H9 (cell line): ENCODE measurements around the gene RTL3. TPM values are rescaled to one million over a fixed set of nuclear protein-coding genes. Genes with fewer than 3 reads are reported as not detected.

Experiments
- DNase-seq: peaks from one replicate; pipeline ENCODE4 v3.0.0-alpha.2; 2017
- H2AFZ ChIP-seq: one replicate; pipeline ENCODE4 v1.6.1; 2013; ENCODE audit warnings: mild to moderate bottlenecking, low read length, control low read depth, moderate library complexity
- H2AK5ac ChIP-seq: 2 replicates; pipeline ENCODE4 v1.6.1; 2013; ENCODE audit warnings: low read length, control low read depth, mixed read lengths; ENCODE audit not compliant: insufficient read length
- H2BK120ac ChIP-seq: one replicate; pipeline ENCODE4 v1.6.1; 2013; ENCODE audit warnings: low read depth, mild to moderate bottlenecking, low read length, control low read depth, inconsistent platforms; ENCODE audit not compliant: poor library complexity, severe bottlenecking
- H2BK12ac ChIP-seq: 2 replicates; pipeline ENCODE4 v1.6.1; 2013; ENCODE audit warnings: low read length, control low read depth, mixed read lengths, low read depth; ENCODE audit not compliant: insufficient read length
- H2BK15ac ChIP-seq: 2 replicates; pipeline ENCODE4 v1.6.1; 2013; ENCODE audit warnings: low read depth, low read length, control low read depth
- H2BK20ac ChIP-seq: one replicate; pipeline ENCODE4 v1.6.1; 2013; ENCODE audit warnings: low read depth, mild to moderate bottlenecking, low read length, control low read depth, inconsistent platforms; ENCODE audit not compliant: poor library complexity, severe bottlenecking
- H2BK5ac ChIP-seq: 2 replicates; pipeline ENCODE4 v1.6.1; 2013; ENCODE audit warnings: low read length, control low read depth, mixed read lengths; ENCODE audit not compliant: insufficient read length
- H3K14ac ChIP-seq: 2 replicates; pipeline ENCODE4 v1.6.1; 2013; ENCODE audit warnings: low read length, control low read depth; ENCODE audit not compliant: insufficient read depth
- H3K18ac ChIP-seq: 2 replicates; pipeline ENCODE4 v1.6.1; 2013; ENCODE audit warnings: low read depth, mild to moderate bottlenecking, mixed read lengths, low read length, control low read depth; ENCODE audit not compliant: insufficient read length
- H3K23ac ChIP-seq: 2 replicates; pipeline ENCODE4 v1.6.1; 2013; ENCODE audit warnings: low read length, control low read depth, mixed read lengths, low read depth; ENCODE audit not compliant: insufficient read length
- H3K23me2 ChIP-seq: 2 replicates; pipeline ENCODE4 v1.6.1; 2013; ENCODE audit warnings: low read depth, mild to moderate bottlenecking, mixed read lengths, low read length, control low read depth; ENCODE audit not compliant: insufficient read length, poor library complexity, severe bottlenecking
- H3K27ac ChIP-seq: 2 replicates; pipeline ENCODE4 v1.5.1; 2013; ENCODE audit warnings: low read length, control low read depth, mixed read lengths, low read depth; ENCODE audit not compliant: insufficient read length
- H3K27me3 ChIP-seq: 2 replicates; pipeline ENCODE4 v1.6.1; 2013; ENCODE audit warnings: low read length, control low read depth, inconsistent platforms; ENCODE audit not compliant: insufficient read depth
- H3K4ac ChIP-seq: 2 replicates; pipeline ENCODE4 v1.6.1; 2013; ENCODE audit warnings: low read depth, mild to moderate bottlenecking, control low read depth, inconsistent platforms, low read length, moderate library complexity
- H3K4me1 ChIP-seq: 2 replicates; pipeline ENCODE4 v1.6.1; 2013; ENCODE audit warnings: low read length, control low read depth, inconsistent platforms; ENCODE audit not compliant: insufficient read depth
- H3K4me2 ChIP-seq: 2 replicates; pipeline ENCODE4 v1.6.1; 2013; ENCODE audit warnings: low read length, control low read depth, mixed read lengths; ENCODE audit not compliant: insufficient read length, insufficient read depth
- H3K56ac ChIP-seq: 2 replicates; pipeline ENCODE4 v1.6.1; 2013; ENCODE audit warnings: low read depth, mild to moderate bottlenecking, mixed read lengths, low read length, control low read depth; ENCODE audit not compliant: insufficient read length
- H3K79me1 ChIP-seq: 2 replicates; pipeline ENCODE4 v1.6.1; 2013; ENCODE audit warnings: low read depth, mild to moderate bottlenecking, moderate library complexity, low read length, control low read depth, inconsistent platforms; ENCODE audit not compliant: insufficient read depth, poor library complexity, severe bottlenecking
- H3K79me2 ChIP-seq: 2 replicates; pipeline ENCODE4 v1.6.1; 2013; ENCODE audit warnings: low read length, control low read depth, inconsistent platforms; ENCODE audit not compliant: insufficient read depth
- H3K9ac ChIP-seq: 2 replicates; pipeline ENCODE4 v1.6.1; 2013; ENCODE audit warnings: low read length, control low read depth, mixed read lengths; ENCODE audit not compliant: insufficient read length; ENCODE audit errors: extremely low read depth
- H3K9me3 ChIP-seq: one replicate; pipeline ENCODE4 v1.6.1; 2013; ENCODE audit warnings: low read depth, low read length, inconsistent platforms; ENCODE audit not compliant: control insufficient read depth
- H3T11ph ChIP-seq: one replicate; pipeline ENCODE4 v1.6.1; 2013; ENCODE audit warnings: mild to moderate bottlenecking, low read length, control low read depth, inconsistent platforms
- H4K20me1 ChIP-seq: one replicate; pipeline ENCODE4 v1.6.1; 2013; ENCODE audit not compliant: control insufficient read depth, insufficient read length, insufficient read depth
- H4K5ac ChIP-seq: 2 replicates; pipeline ENCODE4 v1.6.1; 2013; ENCODE audit warnings: low read depth, mild to moderate bottlenecking, mixed read lengths, low read length, control low read depth; ENCODE audit not compliant: insufficient read length
- H4K8ac ChIP-seq: replicated peaks from 2 replicates; pipeline ENCODE4 v1.6.1; 2013; ENCODE audit warnings: low read length, control low read depth, mixed read lengths, low read depth; ENCODE audit not compliant: insufficient read length
- H4K91ac ChIP-seq: 2 replicates; pipeline ENCODE4 v1.6.1; 2013; ENCODE audit warnings: low read depth, mild to moderate bottlenecking, moderate library complexity, mixed read lengths, low read length, control low read depth; ENCODE audit not compliant: insufficient read length
- H3K27ac Mint-ChIP-seq, 3 experiments: 2 replicates in 2 of 3; 3 replicates in 1 of 3; pipeline ENCODE4 v1.8.0; 2020 to 2021; ENCODE audit warnings: mixed read lengths in 3 of 3, mild to moderate bottlenecking in 1 of 3, moderate library complexity in 1 of 3
- H3K27me3 Mint-ChIP-seq: 2 replicates; pipeline ENCODE4 v1.8.0; 2021; ENCODE audit warnings: low read depth, mild to moderate bottlenecking, moderate library complexity, mixed read lengths
- H3K36me3 Mint-ChIP-seq, 3 experiments: 2 replicates in 2 of 3; 3 replicates in 1 of 3; pipeline ENCODE4 v1.8.0; 2020 to 2021; ENCODE audit warnings: low read depth in 3 of 3, mixed read lengths in 3 of 3; ENCODE audit not compliant: insufficient read depth in 1 of 3
- H3K4me1 Mint-ChIP-seq, 2 experiments: 2 replicates each; pipeline ENCODE4 v1.8.0; 2020; ENCODE audit warnings: mixed read lengths in 2 of 2
- H3K4me3 Mint-ChIP-seq, 2 experiments: 2 replicates in 1 of 2; 3 replicates in 1 of 2; pipeline ENCODE4 v1.8.0; 2020 to 2021; ENCODE audit warnings: mild to moderate bottlenecking in 2 of 2, mixed read lengths in 2 of 2, moderate library complexity in 1 of 2
- H3K9me3 Mint-ChIP-seq, 2 experiments: 2 replicates in 1 of 2; 3 replicates in 1 of 2; pipeline ENCODE4 v1.8.0; 2020; ENCODE audit warnings: mild to moderate bottlenecking in 2 of 2, mixed read lengths in 2 of 2, moderate library complexity in 1 of 2
- total RNA-seq: library from RNA; stranded (reverse); gene quantifications from 2 replicates; pipeline ENCODE4 v1.2.1, GENCODE V29; 2021
- TF ChIP-seq, protein P1 (sequence below): fragments of 200-600 bp; sonication (generic); conservative IDR thresholded peaks from 3 replicates; pipeline ENCODE4 v1.8.0; 2021; ENCODE audit warnings: antibody characterized with exemption, mild to moderate bottlenecking

The RTL3 gene
- total RNA-seq, 1 experiment from 2014 or later, result not detected

- no peak overlapping the region for H3K27ac Mint-ChIP-seq
- no peak overlapping the region for H3K18ac ChIP-seq
- H3K36me3 Mint-ChIP-seq, result no peaks in the 10 kb centered on the region
- no peak overlapping the region for H3K9ac ChIP-seq
- H2BK20ac ChIP-seq, result no peak overlapping the region
- H3K9me3 ChIP-seq, result peaks cover 3% of the 10 kb centered on the region
- no peak overlapping the region for H2AK5ac ChIP-seq
- no peak overlapping the region for H3K14ac ChIP-seq
- H3T11ph ChIP-seq, result no peak overlapping the region
- no peaks in the 10 kb centered on the region for H3K79me2 ChIP-seq
- TF ChIP-seq, protein P1, sequence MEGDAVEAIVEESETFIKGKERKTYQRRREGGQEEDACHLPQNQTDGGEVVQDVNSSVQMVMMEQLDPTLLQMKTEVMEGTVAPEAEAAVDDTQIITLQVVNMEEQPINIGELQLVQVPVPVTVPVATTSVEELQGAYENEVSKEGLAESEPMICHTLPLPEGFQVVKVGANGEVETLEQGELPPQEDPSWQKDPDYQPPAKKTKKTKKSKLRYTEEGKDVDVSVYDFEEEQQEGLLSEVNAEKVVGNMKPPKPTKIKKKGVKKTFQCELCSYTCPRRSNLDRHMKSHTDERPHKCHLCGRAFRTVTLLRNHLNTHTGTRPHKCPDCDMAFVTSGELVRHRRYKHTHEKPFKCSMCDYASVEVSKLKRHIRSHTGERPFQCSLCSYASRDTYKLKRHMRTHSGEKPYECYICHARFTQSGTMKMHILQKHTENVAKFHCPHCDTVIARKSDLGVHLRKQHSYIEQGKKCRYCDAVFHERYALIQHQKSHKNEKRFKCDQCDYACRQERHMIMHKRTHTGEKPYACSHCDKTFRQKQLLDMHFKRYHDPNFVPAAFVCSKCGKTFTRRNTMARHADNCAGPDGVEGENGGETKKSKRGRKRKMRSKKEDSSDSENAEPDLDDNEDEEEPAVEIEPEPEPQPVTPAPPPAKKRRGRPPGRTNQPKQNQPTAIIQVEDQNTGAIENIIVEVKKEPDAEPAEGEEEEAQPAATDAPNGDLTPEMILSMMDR, result no peak
- no peak overlapping the region for H2BK12ac ChIP-seq
- no peaks in the 10 kb centered on the region for H4K20me1 ChIP-seq
- H3K4ac ChIP-seq, result no peak overlapping the region
- H3K79me1 ChIP-seq, result no peaks in the 10 kb centered on the region
- no peak overlapping the region for H3K56ac ChIP-seq
- no peaks in the 10 kb centered on the region for H3K4me1 ChIP-seq
- no peaks in the 10 kb centered on the region for H3K27me3 Mint-ChIP-seq
- no peak overlapping the region for H3K4me2 ChIP-seq
- no peak overlapping the region for H4K91ac ChIP-seq
- no peak overlapping the region for H2BK5ac ChIP-seq
- no peak overlapping the region for H3K23ac ChIP-seq
- H2BK15ac ChIP-seq, result no peak overlapping the region
- H3K23me2 ChIP-seq, result no peaks in the 10 kb centered on the region
- H3K9me3 Mint-ChIP-seq, result peaks cover 73% of the 10 kb centered on the region in 2 experiments
- DNase-seq, result no peak
- no peak overlapping the region for H2AFZ ChIP-seq
- H4K8ac ChIP-seq, result no peak overlapping the region
- no peak overlapping the region for H3K27ac ChIP-seq
- H4K5ac ChIP-seq, result no peak overlapping the region
- H3K27me3 ChIP-seq, result no peaks in the 10 kb centered on the region
- H3K4me1 Mint-ChIP-seq, result peaks cover under 1 to 2% of the 10 kb centered on the region in 2 experiments; a peak in 1 of 4 replicates
- no peak overlapping the region for H2BK120ac ChIP-seq
- H3K4me3 Mint-ChIP-seq, result no peak overlapping the region
These were observed 14.1 kb upstream of the RTL3 start for GRCh38 chrX:78673246-78673645.
